OCI-LY7 (cell line): ENCODE results near the gene ALB. TPM values are rescaled to one million over a fixed set of nuclear protein-coding genes. Genes with fewer than 3 reads are reported as not detected.

Source experiments
- BruUV-seq: library from RNA; stranded (reverse); fragments of 400-500 nt; replicated peaks from 2 replicates; lab custom pipeline; 2021; lab: Mats Ljungman, UMichigan
- CTCF ChIA-PET: fragments of 300-600 bp; sonication (Branson Sonifier 250); formaldehyde crosslinking; loops from one replicate; lab custom pipeline; 2022; ENCODE audit warnings: antibody characterized with exemption; ENCODE audit not compliant: unreplicated experiment; lab: Charles Lee
- POLR2A ChIA-PET: fragments of 300-600 bp; sonication (Branson Sonifier 250); formaldehyde crosslinking; loops from one replicate; lab custom pipeline; 2022; ENCODE audit warnings: antibody characterized with exemption; lab: Charles Lee
- DNase-seq: peaks from one replicate; pipeline ENCODE4 v3.0.0-alpha.2; 2015; ENCODE audit warnings: low spot score
- H2AFZ ChIP-seq: fragments of 200-600 bp; sonication (generic), shearing (Covaris generic); 2 replicates; pipeline ENCODE4 v1.6.1; 2014; ENCODE audit warnings: mild to moderate bottlenecking, antibody characterized with exemption, low read length, moderate library complexity
- H3K27ac ChIP-seq: fragments of 200-600 bp; sonication (generic); 2 replicates; pipeline ENCODE4 v1.5.1; 2014; ENCODE audit warnings: mixed run types, low read depth, mild to moderate bottlenecking, moderate library complexity, low read length, inconsistent platforms; ENCODE audit not compliant: poor library complexity, severe bottlenecking
- H3K36me3 ChIP-seq: fragments of 200-600 bp; sonication (generic); 2 replicates; pipeline ENCODE4 v1.6.1; 2014; ENCODE audit warnings: mild to moderate bottlenecking, antibody characterized with exemption, low read length, moderate library complexity, mixed read lengths; ENCODE audit not compliant: insufficient read depth
- H3K4me1 ChIP-seq: fragments of 200-600 bp; sonication (generic); 2 replicates; pipeline ENCODE4 v1.5.1; 2014; ENCODE audit warnings: mild to moderate bottlenecking, low read length; ENCODE audit not compliant: insufficient read depth, poor library complexity, severe bottlenecking
- H3K4me2 ChIP-seq: fragments of 200-600 bp; sonication (generic); 2 replicates; pipeline ENCODE4 v1.6.1; 2014; ENCODE audit warnings: mild to moderate bottlenecking, low read length
- H3K4me3 ChIP-seq: fragments of 200-600 bp; sonication (generic); 2 replicates; pipeline ENCODE4 v1.5.1; 2014; ENCODE audit warnings: mild to moderate bottlenecking, low read depth, low read length; ENCODE audit not compliant: poor library complexity, severe bottlenecking
- H3K79me2 ChIP-seq: fragments of 200-600 bp; sonication (generic); 2 replicates; pipeline ENCODE4 v1.6.1; 2016; ENCODE audit warnings: low read depth, mild to moderate bottlenecking, low read length, moderate library complexity, mixed read lengths; ENCODE audit not compliant: insufficient read depth
- H3K9me2 ChIP-seq: fragments of 200-600 bp; sonication (generic); 2 replicates; pipeline ENCODE4 v1.6.1; 2016; ENCODE audit warnings: mild to moderate bottlenecking, low read length, mixed read lengths; ENCODE audit not compliant: insufficient read depth
- H3K9me3 ChIP-seq: fragments of 200-600 bp; sonication (generic); 2 replicates; pipeline ENCODE4 v1.6.1; 2014; ENCODE audit warnings: mild to moderate bottlenecking, mixed run types, low read length, mixed read lengths
- H4K20me1 ChIP-seq: fragments of 200-600 bp; sonication (generic); 2 replicates; pipeline ENCODE4 v1.6.1; 2014; ENCODE audit warnings: mild to moderate bottlenecking, antibody characterized with exemption, low read length, moderate library complexity, mixed read lengths; ENCODE audit not compliant: insufficient read depth
- CTCF ChIP-seq: fragments of 200-600 bp; sonication (generic); conservative IDR thresholded peaks from 2 replicates; pipeline ENCODE4 v1.5.1; 2014; ENCODE audit warnings: mild to moderate bottlenecking, antibody characterized with exemption, low read length, moderate library complexity, mixed read lengths
- EZH2phosphoT487 ChIP-seq: fragments of 200-600 bp; sonication (generic); IDR thresholded peaks from 2 replicates; pipeline ENCODE4 v1.6.1; 2018; ENCODE audit warnings: low read depth, borderline replicate concordance, mild to moderate bottlenecking, mixed run types, antibody characterized with exemption, low read length, moderate library complexity, mixed read lengths
- intact Hi-C: fragments of 100-400 bp; cut with micrococcal nuclease; formaldehyde crosslinking; loops from one replicate; pipeline ENCODE4 v1.10.0; 2022; ENCODE audit not compliant: unreplicated experiment
- total RNA-seq, 2 experiments: library from RNA; depleted of rRNA in 1 of 2; stranded (reverse); fragments of >200 nt in 1 of 2; shearing (Covaris generic) in 1 of 2; gene quantifications; 2 replicates each; pipeline ENCODE4 v1.2.3, GENCODE V29; 2014 to 2022

The ALB gene
- total RNA-seq, 2 experiments from 2014 or later = not detected

- DNase-seq = no peak
- Histone ChIP-seq H3K4me2 (no peak overlapping the region), H3K9me2 (no peaks in the 10 kb centered on the region), H3K4me1 (no peaks in the 10 kb centered on the region), H3K27ac (no peak overlapping the region), H3K4me3 (no peak overlapping the region), H4K20me1 (no peaks in the 10 kb centered on the region), H2AFZ (no peak overlapping the region), H3K9me3 (no peaks in the 10 kb centered on the region), H3K36me3 (no peaks in the 10 kb centered on the region), H3K79me2 (no peaks in the 10 kb centered on the region)
- no TSS peak for BruUV-seq
- intact Hi-C loops = no loop called here
- ChIA-PET CTCF (no interaction called here), POLR2A (interaction anchor here (1.0 kb wide), 1 partner anchor 20 kb away, joined by 4 read pairs; no protein-coding TSS in a partner anchor)
- TF ChIP-seq CTCF (no peak), EZH2phosphoT487 (no peak)
Measured at GRCh38 chr4:73437558-73437956, 33.5 kb downstream of the ALB start.

GRCh38 chr4:73438048-73438447 is 34.0 kb downstream of the ALB start:
- Histone ChIP-seq H3K9me3 (no peaks in the 10 kb centered on the region), H3K9me2 (no peaks in the 10 kb centered on the region), H3K79me2 (no peaks in the 10 kb centered on the region), H3K4me3 (no peak overlapping the region), H2AFZ (no peak overlapping the region), H3K27ac (no peak overlapping the region), H3K4me2 (no peak overlapping the region), H3K4me1 (no peaks in the 10 kb centered on the region), H3K36me3 (no peaks in the 10 kb centered on the region), H4K20me1 (no peaks in the 10 kb centered on the region)
- CTCF ChIA-PET = no interaction called here
- DNase-seq = no peak
- intact Hi-C loops = no loop called here
- POLR2A ChIA-PET = interaction anchor here (0.8 to 1.6 kb wide), 4 partner anchors 13 to 86 kb away, joined by 3 to 4 read pairs (median 4); no protein-coding TSS in a partner anchor
- TF ChIP-seq CTCF (no peak), EZH2phosphoT487 (no peak)
- no TSS peak for BruUV-seq

- ChIA-PET CTCF (no interaction called here), POLR2A (interaction anchor here (0.6 to 1.6 kb wide), 8 partner anchors 14 to 647 kb away, joined by 3 to 4 read pairs (median 3); no protein-coding TSS in a partner anchor)
- no TSS peak for BruUV-seq
- Histone ChIP-seq H3K79me2 (no peaks in the 10 kb centered on the region), H3K27ac (no peak overlapping the region), H4K20me1 (no peaks in the 10 kb centered on the region), H3K36me3 (no peaks in the 10 kb centered on the region), H3K4me3 (no peak overlapping the region), H3K9me3 (no peaks in the 10 kb centered on the region), H3K4me1 (no peaks in the 10 kb centered on the region), H2AFZ (no peak overlapping the region), H3K9me2 (no peaks in the 10 kb centered on the region), H3K4me2 (no peak overlapping the region)
- TF ChIP-seq CTCF (no peak), EZH2phosphoT487 (no peak)
- DNase-seq = no peak
- intact Hi-C loops = no loop called here
Measured at GRCh38 chr4:73438582-73439215, 34.6 kb downstream of the ALB start.
